A204.1 (cell line): ENCODE results near the gene CPVL.
"Not testable (repeated sequence)": the region's sequence is repeated elsewhere in the genome, so short reads cannot be mapped to it uniquely, and the experiment has no call there.

ENCODE experiments used
- FAIRE-seq: peaks from 2 replicates; lab custom pipeline; 2012; peaks lifted over from hg19 to GRCh38; lab: Jason Lieb, UNC

Gene CPVL

GRCh38 chr7:29116361-29117200 is 29.8 kb downstream of the CPVL start:
- FAIRE-seq: no peak

- FAIRE-seq: no peak
Observed at GRCh38 chr7:29115753-29116152, 30.6 kb downstream of the CPVL start.

GRCh38 chr7:29115130-29115687 is 31.1 kb downstream of the CPVL start:
- FAIRE-seq: no peak

DNA sequence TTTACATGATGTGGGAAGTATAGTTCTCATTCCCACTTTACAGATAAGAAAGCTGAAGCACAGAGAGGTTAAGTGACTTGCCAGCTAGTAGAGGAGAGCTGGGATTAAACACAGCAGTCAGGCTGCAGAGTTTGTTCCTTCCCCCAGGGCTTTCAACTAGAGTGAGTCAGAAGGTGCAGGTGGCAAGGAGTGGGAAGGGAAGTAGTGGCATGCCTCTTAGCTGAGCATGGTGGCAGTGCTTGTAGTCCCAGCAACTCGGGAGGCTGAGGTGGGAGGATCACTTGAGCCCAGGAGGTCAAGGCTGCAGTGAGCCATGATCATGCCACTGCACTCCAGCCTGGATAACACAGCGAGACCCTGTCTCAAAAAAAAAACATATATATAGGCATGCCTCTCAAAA is 32.1 kb downstream of the CPVL start:
- FAIRE-seq: not testable (repeated sequence)

DNA sequence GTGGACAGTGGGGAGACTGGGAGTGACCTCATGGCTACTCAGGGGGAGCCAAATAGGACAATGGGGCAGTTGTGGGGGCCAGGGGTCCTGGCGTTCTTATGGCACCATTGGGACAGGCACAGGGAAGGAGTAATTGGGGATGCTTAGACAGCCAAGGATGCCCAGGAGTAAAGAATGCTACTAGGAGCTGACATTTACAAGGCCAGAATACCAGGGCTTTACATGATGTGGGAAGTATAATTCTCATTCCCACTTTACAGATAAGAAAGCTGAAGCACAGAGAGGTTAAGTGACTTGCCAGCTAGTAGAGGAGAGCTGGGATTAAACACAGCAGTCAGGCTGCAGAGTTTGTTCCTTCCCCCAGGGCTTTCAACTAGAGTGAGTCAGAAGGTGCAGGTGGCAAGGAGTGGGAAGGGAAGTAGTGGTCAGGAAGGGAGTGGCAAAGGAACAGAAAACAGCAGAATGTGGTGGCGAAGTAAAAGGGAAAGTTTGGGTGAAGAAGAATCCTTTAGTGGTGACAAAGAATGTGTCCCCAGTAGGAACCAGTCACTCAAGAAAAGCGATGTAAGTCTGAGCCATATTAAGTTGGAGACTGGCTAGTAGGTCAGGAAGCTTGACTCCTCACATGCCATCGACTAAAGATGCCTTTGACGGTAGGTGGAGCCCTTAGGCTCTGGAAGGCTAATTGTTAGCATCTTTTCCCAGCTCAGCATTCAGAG is 32.8 kb downstream of the CPVL start:
- no peak for FAIRE-seq

- no peak for FAIRE-seq
Observed at GRCh38 chr7:29112721-29113120, 33.6 kb downstream of the CPVL start.

DNA sequence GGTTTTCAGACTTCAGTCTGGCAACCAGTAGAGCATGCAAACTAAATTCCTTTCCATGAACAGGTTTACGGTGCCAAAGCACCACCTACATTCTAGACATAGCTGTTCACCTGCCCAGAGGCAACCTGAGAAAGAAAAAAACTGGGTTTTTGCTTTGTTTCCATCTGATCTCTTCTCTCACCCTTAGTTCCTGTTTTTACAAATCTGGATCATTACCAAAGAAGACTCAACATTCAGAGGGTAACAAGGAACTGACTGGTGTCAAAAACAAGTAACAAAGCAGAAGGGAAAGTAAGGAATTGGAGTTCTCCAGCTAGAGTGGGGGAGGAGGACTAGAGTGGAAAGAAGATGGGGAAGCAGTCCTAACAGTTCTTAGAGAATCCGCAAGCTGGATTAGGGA is 36.4 kb downstream of the CPVL start:
- no peak for FAIRE-seq

DNA sequence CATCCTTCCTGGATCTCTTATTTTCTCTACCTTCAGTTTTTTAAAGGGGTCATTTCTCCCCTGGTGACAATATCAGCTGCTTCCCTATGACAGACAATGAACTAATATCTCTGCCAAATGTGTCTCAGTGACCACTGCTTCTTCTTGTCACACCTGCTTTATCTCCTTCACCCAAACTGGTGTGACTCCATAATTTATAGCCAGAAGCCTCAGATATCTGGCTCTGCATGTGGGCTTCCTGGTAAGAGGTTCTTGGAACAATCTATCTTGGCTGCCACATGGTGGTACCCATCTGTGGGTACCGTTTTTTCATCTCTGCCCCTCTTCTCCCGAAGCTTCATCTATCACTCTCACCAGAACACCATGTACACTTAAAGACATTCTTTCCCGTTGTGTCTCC is 37.0 kb downstream of the CPVL start:
- FAIRE-seq: no peak

DNA sequence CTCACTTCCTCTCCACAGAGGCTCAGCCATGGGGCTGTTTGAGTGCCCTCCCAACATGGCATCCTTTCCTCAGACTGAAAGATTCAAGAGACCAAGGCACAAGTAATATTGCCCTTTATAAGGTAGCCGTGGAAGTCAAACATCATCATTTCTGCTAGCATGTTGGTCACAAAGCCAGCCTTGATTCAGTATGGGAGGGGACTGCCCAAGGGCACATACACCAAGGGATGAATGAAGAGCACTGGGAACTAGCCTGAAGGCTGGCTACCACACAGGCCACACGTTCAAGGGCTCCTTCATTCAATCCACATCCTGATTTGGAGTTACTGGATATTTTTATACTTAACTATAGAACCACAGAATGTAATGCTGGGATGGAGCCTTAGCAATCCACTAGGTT is 39.3 kb downstream of the CPVL start:
- FAIRE-seq: no peak

- FAIRE-seq: no peak
Observed at GRCh38 chr7:29106669-29106988, 39.7 kb downstream of the CPVL start.

GRCh38 chr7:29105752-29106668 is 40.3 kb downstream of the CPVL start:
- peak; percentile 78 for FAIRE-seq

GRCh38 chr7:29105191-29105590 is 41.1 kb downstream of the CPVL start:
- no peak for FAIRE-seq

DNA sequence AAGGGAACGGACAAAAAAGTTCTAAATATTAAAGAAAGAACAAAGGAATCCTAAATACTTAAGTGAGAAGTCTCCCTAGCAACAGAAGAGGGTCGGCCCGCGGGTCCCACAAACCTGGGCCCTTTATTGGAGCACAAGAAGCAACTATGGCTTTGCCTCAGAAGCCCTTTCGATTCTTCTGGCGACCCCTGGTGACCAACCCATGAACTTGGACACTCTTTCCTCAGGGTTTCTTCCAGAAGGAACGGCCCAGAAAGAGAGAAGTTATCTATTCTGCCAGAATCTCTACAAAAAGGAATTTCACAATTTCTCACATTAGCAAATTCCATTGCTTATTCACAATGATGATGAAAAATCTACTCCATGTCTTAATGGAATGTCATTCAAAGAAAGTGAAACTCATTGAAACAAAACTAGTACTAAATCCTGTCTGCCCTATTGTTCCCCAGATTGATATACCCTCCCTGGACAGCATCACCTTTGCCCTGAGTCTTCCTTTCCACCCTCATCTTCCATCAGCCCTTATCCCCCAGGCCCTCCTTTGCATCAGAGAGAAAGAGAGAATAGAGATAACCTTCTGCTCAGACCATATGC is 43.7 kb downstream of the CPVL start:
- FAIRE-seq: peak; percentile 9

DNA sequence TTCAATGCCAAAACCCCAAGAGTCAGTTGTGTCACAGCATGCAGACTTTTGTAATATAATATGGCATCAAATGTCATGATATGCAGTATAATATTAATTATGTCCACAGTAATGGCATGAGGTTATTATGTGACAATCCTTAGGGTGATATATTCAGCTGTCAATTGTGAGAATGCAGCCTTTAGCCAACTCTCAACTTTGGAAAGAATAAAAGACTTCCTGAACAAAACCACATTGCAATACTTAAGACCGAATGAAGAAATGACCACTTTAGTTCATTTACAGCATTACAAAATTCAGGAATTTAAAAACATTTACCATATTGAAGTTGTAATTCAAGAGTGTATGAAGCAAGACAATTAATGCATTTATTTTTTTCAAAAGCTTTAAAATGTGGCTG is 45.4 kb downstream of the CPVL start:
- FAIRE-seq: no peak

DNA sequence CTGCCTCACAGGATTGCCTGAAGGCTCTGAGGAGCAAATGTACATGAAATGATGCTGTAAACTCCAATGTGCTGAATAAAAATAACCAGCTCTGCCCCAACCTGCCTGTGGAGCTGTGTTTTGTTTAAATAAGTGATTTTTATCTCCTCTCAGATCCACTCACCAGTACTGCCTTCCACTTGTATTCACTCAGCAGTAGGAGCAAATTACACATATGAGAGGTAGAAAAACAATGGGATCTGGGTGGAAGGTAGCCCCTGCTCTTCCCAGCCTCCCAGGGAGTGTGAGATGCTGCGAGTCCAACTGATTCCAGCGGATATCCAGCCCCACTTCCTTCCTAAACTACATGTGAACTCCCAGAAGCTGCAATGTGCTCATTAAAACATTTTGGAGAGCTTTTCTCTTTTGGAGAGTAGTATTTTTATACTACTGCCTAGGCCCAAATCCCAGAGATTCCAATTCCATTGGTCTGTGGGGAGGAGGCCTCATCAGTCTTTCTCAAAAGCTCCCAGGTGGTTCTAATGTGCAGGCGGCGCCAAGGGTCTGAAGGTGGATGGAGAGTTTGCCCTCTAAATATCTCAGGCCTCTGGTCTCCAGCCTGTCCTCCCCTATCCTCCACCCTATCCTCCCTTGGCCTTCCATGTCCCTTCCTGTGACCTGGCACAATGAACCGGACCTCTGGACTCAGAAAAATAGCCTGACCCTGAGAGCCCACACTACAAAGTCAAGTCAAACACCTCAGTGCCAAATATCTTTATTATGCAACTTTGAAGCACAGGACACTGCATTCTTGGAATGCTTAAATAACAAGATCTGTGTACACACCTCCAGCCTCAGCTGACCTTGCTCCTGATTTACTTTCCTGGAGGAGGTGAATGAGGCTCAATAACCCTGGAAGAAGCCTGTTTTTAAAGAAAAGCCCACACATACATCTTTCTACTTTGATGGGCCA is 46.2 kb downstream of the CPVL start:
- no peak for FAIRE-seq

GRCh38 chr7:29096446-29096730 is 49.9 kb downstream of the CPVL start:
- no peak for FAIRE-seq

DNA sequence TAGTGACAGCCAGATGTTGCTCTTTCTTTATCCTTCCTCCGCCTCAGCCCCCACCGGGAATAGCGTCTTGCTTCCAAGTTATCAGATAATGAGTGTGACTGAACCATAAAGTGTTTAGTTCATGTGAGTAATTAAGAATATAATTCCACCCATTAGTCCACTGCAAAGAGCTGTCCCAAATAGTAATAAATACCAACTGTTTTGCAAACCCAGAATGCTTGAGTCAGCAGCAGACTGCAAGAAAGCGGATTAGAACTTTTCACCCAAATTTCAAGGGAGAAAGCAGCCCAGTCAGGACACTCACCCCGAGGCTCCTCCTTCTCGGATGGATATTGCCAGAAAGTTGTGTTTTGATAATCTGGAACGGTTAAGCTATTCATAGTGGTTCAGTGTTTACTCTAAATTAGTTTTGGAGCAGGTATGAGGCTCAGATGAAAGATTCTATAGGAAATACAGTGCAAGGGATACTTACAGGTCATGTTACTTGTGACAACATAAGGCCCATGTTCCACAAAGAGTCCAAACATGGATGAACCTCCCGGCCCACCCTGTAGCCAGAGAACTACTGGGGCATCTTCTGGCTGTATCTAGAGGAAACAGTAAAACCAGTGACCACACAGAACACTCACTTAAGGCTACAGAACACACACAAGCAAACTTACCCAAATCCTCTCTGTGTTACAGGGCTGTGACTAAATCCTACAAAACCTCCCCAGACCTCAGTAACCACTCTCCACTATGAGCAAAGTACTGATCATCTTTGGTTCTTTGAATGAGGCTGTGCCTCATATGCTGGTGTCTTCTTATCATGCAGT is 50.5 kb downstream of the CPVL start:
- no peak for FAIRE-seq

- not testable (repeated sequence) for FAIRE-seq
Observed at GRCh38 chr7:29093091-29093490, 53.2 kb downstream of the CPVL start.

DNA sequence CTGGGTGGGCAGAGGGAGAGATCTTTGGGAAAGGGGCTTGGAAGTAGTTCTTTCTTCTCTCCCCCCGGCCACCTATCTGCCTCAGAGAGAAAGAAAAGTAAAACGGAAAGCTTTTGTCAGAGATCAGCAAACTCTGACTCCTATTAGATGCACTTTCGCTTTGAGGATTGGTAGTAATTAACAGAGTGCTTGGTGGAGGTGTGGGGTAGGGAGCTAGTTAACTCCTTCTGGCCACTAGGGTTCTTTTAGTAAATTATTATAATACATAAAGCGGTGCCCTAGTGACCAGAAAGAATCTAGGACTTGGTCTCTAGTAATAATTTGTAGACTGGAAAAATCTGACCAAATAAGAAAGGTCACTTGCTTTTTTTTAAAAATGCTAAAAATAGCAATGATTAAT is 54.6 kb downstream of the CPVL start:
- FAIRE-seq: no peak
